D721Med (cell line): ENCODE measurements around the gene ZDHHC14.
A peak's percentile ranks its signal among the peaks of the same experiment; 100 is the strongest.

Source experiments
- DNase-seq: peaks from one replicate; pipeline ENCODE4 v3.0.0; 2011; ENCODE audit warnings: low spot score; ENCODE audit not compliant: insufficient read length
- FAIRE-seq: peaks from 2 replicates; lab custom pipeline; 2011; peaks lifted over from hg19 to GRCh38; lab: Jason Lieb, UNC
- CTCF ChIP-seq: IDR thresholded peaks from 2 replicates; pipeline ENCODE4 v1.5.1; 2012; ENCODE audit warnings: mild to moderate bottlenecking, control low read depth; ENCODE audit not compliant: insufficient read depth; ENCODE audit errors: missing control alignments

The ZDHHC14 gene

GRCh38 chr6:157596461-157596860 lies 215.5 kb downstream of the ZDHHC14 start:
- no peak for TF ChIP-seq CTCF
- DNase-seq: no peak
- FAIRE-seq: no peak

DNA sequence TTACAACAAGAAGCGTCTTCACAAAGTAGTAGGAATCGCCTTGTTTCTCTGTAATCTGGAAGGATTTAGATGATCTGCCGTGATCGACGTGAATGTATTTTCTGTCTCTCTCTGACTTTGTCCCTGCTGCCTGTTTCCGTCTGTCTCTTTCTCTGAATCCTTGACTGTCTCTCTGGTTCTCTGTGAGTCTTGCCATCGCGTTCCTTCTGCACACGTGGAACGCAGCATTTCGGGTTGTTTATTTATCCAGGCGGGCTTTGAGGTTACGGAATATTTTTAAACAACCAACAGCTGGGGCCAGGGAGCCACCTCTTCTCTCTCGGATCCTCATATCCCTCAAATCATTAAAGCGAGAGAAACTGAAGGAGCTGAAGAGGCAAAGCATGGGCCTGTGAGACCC lies 215.9 kb downstream of the ZDHHC14 start:
- DNase-seq (no peak), FAIRE-seq (no peak)
- no peak for TF ChIP-seq CTCF

- FAIRE-seq: no peak
- no peak for DNase-seq
- peak; percentile 64 for TF ChIP-seq CTCF
These were observed 216.7 kb downstream of the ZDHHC14 start for GRCh38 chr6:157597461-157598312.

DNA sequence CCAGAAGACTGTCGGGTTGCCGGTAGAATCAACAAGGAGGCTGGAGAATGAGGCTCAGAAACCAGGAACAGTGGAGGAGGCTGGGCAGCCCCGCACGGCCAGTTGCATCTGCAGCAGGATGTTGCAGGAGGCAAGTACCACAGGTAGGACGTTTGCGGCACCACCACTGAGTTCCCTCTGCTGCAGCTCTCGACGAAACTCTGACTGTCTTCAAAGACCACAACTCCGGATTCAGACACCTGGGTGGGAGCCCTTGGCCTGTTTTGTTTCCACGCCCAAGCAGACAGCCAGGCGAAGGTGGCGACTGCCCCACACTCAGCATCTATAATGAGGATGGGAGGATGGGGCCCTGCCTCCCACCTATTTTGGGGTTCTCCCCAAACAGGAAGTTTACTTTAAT lies 218.2 kb downstream of the ZDHHC14 start:
- no peak for TF ChIP-seq CTCF
- FAIRE-seq: no peak

GRCh38 chr6:157600807-157601206 lies 219.8 kb downstream of the ZDHHC14 start:
- FAIRE-seq: no peak
- TF ChIP-seq CTCF: no peak
- DNase-seq: no peak

More for the DNA sequence above, 218.2 kb downstream of the ZDHHC14 start:
- no peak for DNase-seq

- no peak for FAIRE-seq
- TF ChIP-seq CTCF: no peak
- no peak for DNase-seq
These were observed 221.7 kb downstream of the ZDHHC14 start for GRCh38 chr6:157602521-157603295.
